GM19324 (cell line): ENCODE results near the gene GRAMD1B.

Experiments
- ATAC-seq: cut with Tn5 transposase; IDR thresholded peaks from one replicate; pipeline ENCODE4 v1.9.1; 2021; ENCODE audit warnings: mild to moderate bottlenecking, moderate library complexity; ENCODE audit not compliant: unreplicated experiment, low FRiP score

GRAMD1B gene

DNA sequence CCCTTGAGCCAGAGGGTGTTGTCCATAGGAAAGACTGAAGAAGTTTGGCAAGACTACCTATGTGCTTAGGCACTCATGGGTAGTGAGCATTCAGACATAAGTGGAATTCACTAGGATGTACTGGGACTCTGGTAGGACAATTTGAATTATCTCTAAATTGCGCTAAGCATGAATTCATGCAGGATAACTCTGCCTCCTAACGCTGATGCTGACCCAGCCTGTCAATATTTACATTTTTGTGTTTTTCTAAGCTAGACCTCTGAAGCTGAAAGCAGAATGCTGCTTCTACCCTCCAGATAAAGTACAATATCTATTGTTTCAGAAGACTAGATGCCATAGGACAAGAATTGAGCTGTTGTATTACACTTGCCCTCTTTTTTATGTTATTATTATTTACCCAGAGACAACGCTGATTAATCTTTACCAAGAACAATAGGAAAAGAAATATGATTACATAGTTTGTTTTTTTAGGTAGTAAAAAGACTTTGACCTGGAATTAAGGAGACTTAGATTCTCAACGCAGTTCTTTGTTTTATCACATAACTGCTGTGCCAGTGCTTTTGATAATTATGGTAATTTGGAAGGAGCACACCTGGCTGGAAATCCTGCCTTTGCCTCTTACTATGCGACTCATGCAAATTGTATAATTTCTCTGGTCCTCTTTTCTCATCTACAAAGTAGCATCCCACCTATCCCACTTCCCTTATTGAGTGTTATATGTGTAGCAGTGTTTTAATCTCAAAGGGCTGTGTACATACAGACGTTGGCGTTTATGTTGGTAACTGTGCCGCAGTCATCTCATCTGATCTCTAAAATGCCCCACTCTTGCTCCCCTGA, 21.2 kb upstream of the GRAMD1B start:
- no peak for ATAC-seq

DNA sequence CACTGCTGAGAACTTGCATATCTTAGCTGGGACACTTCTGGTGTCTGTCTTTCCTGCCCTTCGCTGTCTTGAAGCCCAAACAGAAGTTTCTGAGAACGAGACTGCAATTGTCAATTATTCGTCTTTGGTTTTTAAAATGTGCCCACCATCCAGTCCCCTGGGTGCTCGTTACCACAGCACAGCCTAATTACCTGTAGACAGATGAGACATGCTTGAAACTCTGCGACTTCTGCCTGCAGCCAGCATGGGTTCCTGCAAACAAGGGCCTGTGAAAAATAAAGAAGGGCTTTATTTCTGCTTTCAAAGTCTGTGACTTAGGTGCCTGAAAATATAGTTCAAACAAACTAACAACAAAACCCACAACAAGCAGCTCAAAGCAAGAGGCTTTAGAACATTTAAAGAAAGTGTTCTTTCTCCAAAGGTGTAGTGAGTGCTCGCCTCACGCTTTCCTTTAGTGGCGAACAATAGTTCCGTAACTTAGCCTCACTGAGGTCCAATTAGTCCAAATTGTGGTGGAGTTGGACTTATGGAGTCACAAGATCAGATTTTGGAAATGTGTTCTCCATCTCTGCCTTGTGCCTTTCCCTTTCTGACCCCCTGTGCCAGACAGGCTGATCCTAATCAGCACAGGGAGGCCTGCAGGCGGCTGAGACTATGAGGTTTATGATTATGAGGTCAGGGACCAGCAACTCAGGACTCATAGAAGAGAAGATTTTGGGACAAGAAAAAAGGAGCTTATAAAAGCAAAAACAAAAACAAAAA, 20.4 kb upstream of the GRAMD1B start:
- no peak for ATAC-seq

DNA sequence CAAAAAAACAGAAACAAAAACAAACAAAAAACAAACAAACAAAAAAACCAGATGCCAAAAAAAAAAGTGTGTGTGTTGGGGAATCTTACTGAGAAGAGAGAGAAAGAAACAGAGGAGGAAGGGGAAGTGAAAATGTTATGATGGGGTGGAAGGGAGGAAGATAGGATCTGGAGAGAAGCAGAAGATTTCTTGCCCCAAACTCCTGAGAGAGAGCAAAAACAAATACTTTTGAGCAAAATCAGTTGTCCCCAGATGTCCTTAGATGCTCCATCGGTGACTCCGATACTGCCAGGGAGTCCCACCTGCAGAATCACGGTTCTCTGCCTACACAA, 19.9 kb upstream of the GRAMD1B start:
- ATAC-seq: no peak

DNA sequence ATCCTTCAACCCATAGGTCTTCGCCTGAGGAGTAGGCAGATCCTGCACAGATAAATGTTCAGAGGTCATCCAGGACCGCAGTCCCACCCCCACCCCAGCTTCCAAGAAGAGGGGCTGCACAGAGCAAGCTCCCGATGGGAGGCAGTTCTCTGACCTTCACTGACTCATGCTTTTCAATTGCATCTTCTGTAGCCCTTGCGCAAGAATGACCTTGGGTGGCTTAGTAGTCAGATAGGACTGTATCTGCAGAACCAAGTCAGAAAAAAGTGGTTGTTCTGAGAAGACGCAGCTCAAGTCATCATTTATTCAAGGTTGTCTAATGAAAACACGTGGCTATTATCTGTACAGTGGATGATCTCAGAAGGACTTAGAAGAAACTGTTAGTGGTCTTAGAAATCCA, 16.4 kb upstream of the GRAMD1B start:
- no peak for ATAC-seq

DNA sequence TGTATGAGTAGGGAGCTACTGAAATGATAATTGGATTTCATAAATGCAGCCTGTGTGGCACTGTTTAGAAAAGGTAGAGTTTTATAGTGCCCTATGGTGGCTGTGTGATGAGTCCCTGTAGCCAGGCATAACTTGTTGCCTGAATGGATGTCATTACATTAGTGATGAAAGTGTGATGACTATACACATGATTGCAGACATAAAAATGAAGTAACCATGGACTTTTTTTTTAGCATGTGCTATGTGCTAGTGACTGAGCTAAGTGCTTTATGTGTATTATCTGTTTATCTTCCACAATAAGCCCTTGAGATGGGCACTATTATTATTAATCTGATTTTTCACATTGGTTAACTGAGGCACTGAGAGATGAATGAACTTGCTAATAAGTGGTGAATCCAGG, 13.5 kb upstream of the GRAMD1B start:
- ATAC-seq: no peak

DNA sequence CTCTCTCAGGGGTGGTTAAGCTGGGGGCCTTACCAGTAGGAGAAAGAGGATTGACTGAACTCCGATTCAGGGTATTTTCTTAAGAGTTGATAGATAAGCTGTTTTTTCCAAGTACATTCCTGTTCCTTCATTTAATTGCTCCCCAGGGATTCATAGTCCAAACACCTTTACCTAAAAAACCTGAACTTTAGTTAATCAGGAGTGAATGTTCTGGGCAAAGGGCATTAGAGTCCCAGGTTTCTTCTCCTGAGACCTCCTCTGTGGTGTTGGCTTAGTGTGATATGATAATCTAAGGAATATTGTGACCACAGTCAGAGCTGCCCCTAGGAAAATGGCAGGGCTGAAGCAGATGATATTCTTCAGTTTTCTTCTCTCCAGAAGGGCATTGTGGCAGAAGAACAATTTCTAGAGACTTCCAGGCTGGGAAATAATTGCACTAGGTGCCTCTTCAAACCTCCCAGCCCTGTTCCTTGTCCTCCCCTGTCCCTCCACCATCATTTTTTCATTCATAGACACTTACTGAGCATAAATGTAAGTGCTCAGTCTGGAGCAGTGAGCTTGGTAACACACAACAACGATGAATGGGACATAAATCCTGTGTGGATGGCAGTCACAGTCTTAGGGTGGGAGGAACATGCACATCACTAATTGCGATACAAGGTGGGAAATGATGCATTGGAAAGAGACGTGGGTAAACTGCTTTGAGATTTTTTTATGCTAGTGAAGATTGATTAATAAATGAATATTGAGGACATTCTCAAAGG, 11.5 kb upstream of the GRAMD1B start:
- no peak for ATAC-seq

DNA sequence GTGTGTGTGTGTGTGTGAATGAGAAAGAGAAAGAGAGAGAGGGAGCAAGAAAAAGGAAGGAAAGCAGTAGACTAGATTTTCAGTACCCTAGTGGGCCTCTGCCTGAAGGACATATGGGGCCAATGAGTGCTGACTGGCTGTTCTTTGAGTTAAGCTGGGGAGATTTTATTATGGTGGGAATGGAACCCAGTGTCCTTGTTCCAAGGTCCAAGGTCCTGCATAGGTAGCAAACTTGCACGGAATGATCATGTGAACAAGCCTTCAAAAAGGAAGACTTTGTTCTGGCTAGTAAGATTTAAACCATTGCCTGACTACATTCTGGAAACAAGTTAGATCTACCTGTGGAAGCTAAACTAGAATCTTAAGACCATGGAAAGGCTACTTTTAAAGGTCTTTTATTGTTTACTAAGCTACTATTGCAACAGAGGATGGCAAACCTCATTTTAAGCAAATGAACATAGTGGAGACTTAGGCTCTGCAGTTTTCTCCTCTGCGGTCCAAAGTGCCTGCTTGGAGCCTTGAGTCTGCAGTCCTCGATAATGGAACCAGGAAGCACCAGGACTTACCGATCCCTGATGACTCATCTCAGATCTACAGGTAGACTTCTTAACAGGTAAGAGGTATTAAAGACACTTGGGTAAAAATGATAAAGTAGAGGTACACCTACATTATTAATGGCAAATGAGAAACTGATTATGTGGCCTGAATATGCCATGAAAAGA, 10.2 kb upstream of the GRAMD1B start:
- no peak for ATAC-seq

DNA sequence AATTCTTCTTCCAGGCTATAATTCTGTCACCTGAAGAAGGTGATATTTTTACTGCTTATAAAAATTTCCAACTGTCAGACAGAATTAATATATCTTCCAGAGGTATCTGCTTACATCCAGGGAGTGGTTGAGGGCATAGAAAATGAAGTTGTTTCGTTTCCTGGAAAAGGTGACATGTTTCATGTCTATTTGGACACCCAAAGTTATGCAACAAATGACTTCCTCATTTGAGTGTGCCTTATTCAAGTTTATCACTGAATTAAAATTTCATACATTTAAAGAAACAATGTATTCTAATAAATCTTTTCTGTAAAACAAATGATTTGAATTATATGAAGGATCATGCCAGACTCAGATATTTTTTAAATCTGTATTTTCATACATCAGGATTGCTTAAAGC, 8.5 kb upstream of the GRAMD1B start:
- ATAC-seq: no peak

DNA sequence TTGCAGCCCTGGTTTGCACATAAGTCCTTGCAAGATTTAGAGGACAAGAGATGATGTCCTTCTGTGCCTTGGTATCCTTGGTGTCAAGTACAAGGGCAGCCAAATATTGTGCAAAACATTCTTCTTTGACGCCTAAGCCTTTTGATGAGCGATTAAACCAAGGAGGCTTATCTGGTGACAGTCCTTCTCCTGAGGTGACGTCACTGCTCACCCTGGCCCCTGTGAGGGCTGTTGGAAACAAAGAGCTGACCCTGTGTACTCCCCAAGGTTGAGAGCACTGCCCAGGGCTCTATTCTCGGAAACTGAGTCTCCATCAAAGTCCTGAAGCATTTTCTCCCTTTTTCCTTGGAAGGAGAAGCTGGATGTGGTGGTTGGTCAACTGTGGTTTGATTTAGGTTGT, 4.7 kb upstream of the GRAMD1B start:
- ATAC-seq: no peak

DNA sequence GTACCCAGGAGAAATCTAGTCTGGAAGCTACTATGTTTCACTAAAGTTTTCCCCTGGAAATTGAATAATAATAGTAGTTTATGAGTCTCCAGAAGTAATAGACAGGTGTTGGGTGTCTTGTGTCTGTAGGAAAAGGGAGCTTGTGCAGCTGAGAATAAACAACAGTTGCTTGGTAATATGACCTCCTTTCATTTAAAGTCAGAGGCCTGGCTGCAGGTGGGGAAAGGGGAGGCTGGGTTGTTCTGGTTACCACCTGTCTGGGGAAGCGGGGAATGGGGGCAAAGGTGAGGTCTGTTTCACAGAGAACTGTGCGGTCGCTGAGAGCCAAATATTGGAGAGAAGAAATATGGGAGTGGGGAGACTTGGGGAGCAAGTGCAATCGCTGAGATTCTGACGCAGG, 3.3 kb upstream of the GRAMD1B start:
- ATAC-seq: no peak

DNA sequence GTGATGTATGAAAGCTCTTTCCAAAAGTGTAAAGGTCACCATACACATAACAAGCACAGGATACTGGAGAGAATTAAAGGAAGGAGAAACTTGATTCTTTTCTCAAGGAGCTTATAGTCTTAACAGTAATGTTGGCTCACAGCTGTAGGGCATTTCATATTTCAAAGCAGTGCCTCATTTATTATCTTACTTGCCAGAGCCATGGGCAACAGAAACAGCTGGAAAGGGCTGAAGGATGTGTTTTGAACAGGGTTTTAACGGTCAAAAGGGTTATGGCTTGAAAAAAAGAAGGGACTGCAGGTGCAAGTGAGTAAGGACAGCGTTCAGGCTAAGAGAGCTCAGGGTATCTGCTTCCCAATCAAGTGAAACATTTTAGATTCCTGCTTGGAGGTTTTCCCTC, 2.7 kb upstream of the GRAMD1B start:
- no peak for ATAC-seq

DNA sequence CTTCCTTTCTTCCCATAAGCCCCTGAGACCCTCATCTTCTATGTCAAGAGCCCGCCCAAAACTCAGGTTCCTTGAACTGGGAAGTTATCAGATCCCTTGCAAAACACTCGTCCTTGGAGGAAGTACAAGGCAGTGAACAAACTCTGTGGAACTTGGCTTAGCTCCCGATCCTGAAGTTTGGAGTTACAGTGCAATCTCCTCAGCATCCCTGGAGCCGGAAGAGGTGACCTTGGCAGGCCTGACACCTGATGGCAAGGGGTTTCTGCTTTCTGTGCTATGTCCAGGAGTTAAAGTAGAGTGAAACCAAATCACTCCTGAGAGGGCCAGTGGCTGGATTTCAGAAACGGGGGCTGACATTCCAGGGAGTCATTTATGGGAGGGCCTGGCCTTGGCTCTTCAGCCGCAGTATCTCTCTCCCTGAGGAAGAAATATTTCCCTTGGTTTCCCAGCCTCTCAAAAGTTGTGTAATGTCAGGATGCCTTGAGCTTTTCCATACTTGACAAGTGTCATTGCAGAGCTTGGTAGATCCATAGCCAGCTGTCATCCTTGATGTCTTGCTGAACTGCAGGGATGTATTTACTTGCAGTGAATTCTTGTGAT, 1.9 kb upstream of the GRAMD1B start:
- ATAC-seq: no peak

DNA sequence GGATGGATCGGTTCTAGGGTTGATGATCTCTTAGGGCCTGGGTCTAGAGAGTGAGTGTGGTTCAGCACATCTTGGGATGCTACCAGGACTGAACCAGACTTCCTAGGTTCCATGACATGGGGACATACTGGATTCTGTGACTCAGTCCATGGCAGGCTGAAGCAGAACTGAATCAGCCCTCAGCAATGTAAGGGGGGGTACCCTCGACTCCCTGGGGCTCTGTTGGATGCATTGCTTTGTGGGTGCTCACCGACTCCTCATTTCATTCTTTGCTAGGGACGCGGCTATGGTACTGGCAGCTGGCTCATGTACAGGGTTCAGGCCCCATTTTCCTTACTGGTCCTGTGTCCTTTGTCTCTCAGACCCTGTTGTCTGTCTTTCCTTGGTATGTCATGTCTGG, 733 bp upstream of the GRAMD1B start:
- no peak for ATAC-seq

DNA sequence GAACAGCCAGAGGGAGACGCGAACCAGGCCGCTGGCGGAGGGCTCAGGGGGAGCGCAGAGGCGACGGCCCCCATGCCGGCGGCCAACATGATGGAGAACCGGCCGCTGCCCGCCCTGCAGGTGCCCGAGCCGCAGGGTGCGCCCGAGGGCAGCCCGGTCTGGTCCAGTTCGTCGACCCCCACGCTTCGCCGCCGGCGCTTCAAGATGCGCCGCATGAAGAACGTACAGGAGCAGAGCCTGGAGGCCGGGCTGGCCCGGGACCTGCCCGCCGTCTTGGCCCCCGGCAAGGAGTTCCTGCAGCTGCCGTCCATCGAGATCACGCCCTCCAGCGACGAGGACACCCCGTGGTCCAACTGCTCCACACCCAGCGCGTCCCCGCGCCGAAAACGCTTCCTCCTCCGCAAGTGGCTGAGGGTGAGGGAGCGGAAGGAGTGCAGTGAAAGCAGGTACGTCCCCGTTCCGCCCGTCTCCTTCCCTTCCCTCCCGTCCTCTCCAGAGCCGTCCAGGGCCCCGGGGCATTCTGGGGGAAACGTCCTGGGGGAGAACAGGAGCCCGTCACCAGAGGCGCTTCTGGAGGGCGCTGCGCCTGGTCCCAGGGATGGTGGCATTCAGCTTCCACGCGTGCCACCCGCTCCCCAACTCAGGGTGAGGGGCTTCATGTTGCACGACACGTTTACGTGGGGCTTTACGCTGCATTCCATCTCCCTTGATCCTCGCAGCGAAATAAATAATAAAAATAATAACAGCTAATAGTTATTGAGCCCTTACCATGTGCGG, 840 bp downstream of the GRAMD1B start:
- ATAC-seq: no peak

DNA sequence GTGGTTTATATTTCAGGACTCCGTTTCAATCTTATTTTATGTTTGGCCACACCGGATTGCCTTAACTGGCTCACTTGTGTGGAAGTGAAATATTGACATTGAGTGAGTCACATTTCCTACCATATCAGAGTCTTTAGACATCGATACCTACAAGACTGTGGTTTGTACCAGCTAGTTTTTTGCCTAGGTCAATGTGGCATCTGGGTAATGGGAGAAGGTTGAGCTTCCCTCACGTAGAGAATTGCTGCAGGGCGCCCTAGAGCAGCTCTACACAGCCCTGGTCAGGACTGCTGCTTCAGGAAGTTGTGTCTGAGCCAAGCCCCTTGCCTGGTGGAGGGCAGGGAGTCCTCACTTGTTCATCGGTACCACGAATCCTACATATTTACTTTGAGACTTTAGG, 1.6 kb downstream of the GRAMD1B start:
- ATAC-seq: no peak

DNA sequence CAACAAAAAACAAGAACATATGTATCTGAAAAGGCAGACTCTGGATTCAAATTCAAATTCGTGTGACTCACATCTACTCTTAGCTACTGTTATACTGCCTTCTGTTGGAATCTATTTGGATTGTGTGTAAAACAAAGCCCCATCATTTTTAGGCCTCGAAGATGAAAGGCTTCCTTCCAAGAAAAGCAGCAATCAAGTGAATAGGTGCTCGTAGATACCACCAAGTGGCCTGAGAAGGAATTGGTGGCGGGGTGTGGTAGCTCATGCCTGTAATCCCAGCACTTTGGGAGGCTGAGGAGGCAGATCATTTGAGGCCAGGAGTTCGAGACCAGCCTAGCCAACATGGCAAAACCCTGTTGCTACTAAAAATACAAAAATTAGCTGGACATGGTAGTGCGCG, 4.2 kb downstream of the GRAMD1B start:
- ATAC-seq: no peak

DNA sequence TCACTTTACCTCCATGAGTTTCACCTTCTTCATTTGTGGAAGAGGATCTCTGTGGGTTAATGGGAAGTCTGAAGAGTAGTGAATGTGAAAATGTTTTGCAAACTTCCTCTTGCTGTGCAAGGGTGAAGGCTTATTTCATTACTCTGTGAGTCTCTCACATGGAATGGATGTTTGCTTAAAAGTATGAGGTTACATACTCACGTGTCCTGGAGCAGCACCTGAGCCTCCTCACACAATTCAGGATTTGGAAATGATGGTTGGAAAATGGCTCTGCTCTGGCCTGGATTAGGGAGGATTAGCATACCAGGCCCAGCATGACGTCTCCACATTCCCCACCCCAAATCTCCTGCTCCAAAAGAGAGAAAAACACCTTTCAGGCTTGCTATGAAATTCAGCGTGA, 4.8 kb downstream of the GRAMD1B start:
- no peak for ATAC-seq

DNA sequence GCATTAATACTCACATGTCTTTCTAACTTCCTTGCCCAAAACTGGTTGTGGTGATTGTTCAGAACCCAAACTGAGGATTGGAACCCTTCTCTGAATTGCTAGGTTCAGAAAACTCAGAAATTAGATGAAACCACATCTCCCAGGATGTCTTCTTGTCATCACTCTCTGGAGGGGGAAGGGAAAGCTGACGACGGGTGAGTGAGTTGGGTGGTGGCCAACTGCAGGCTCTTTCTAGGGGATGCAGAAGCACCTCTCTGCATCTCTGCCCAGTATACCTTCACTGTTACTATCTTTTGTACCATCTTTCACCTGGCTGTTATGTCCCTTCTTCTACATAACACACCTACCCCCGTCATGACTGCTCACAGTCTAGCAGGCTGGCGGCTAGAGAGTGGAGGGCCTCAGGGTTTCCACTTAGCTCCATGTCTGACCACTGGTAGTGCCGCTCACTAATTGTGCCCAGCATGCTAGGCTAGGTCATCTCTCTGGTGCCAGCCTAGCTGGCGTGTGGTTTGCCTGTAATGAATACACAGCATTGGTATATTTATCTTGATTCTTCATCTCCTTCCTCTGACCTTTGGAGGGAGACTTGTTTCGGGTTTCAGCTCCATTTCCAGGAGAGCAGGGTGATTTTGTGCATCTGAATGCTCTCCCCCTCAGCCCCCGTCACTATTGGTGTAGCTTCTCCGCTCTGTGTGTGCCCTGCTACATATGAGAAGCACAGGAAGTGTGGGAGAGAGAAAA, 7.3 kb downstream of the GRAMD1B start:
- no peak for ATAC-seq

DNA sequence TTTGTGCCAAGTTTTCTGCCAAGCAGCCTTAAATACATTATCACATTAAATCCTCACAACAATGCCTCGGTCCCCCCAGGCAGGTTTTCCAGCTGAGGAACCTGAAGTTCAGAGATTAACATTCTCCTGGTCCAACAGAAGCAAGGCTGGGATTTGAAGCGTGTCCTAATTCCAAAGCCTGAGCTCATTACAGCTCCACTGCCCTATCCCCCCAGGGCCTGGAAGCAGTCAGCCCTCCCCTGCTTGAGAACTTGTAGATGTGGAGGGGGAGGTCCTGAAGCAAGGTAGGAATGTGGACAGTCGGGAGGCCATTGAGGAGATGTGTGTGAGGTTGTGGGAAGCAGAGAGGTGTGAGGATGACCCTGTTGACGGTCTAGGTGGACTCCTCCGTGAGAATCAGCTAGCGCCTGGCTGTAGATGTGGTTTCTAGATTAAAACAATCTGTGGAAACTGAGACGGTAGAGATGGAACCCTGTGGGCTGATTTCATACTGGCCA, 8.1 kb downstream of the GRAMD1B start:
- no peak for ATAC-seq
